ENCODE measurements around the gene SNRK. TPM values are rescaled to one million over a fixed set of nuclear protein-coding genes. Genes with fewer than 3 reads are reported as not detected.

The SNRK gene
- total RNA-seq, 1 experiment from 2014 or later, result 11.8 TPM

DNA sequence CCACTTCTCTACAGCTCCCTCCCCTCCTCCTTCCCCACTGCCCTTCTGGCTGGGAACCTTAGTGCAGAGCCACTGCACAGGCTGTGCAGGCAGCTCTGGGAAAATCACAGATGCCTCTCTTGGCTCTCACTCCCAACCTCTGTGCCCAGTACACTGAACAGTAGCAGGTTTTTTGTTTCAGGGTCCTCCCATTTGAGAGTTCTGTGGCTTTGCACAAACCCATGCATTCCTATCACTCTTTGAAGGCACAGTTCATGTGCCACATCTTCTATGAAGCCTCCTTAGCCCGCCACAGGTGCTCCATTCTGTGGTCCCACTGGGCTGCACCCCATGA lies 103.9 kb downstream of the SNRK start (continued):
- TF ChIP-seq, protein P1, sequence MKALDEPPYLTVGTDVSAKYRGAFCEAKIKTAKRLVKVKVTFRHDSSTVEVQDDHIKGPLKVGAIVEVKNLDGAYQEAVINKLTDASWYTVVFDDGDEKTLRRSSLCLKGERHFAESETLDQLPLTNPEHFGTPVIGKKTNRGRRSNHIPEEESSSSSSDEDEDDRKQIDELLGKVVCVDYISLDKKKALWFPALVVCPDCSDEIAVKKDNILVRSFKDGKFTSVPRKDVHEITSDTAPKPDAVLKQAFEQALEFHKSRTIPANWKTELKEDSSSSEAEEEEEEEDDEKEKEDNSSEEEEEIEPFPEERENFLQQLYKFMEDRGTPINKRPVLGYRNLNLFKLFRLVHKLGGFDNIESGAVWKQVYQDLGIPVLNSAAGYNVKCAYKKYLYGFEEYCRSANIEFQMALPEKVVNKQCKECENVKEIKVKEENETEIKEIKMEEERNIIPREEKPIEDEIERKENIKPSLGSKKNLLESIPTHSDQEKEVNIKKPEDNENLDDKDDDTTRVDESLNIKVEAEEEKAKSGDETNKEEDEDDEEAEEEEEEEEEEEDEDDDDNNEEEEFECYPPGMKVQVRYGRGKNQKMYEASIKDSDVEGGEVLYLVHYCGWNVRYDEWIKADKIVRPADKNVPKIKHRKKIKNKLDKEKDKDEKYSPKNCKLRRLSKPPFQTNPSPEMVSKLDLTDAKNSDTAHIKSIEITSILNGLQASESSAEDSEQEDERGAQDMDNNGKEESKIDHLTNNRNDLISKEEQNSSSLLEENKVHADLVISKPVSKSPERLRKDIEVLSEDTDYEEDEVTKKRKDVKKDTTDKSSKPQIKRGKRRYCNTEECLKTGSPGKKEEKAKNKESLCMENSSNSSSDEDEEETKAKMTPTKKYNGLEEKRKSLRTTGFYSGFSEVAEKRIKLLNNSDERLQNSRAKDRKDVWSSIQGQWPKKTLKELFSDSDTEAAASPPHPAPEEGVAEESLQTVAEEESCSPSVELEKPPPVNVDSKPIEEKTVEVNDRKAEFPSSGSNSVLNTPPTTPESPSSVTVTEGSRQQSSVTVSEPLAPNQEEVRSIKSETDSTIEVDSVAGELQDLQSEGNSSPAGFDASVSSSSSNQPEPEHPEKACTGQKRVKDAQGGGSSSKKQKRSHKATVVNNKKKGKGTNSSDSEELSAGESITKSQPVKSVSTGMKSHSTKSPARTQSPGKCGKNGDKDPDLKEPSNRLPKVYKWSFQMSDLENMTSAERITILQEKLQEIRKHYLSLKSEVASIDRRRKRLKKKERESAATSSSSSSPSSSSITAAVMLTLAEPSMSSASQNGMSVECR (CRISPR knock-in tag; IDR thresholded peaks at IDR 0.05; ENCODE audit: borderline replicate concordance), result no peak
- TF ChIP-seq E2F1 (CRISPR knock-in tag; IDR thresholded peaks at IDR 0.05), result no peak

DNA sequence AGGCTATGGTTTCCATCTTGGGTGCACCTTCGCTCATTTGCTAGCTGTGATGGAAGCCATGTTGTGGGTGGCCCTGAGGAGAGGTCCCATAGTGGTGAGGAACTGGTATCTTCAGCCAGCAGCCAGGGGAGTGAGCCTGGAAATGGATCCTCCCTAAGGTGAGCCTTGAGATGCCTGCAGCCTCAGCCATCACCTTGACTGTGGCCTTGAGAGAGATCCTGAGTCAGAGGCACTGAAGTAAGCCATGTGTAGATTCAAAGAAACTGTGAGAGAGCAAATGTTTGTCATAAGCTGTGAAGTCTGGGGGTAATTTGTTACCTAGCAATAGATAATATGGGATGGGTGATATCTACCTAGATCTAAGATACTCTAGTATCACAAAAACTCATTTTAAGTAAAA lies 105.3 kb downstream of the SNRK start:
- ChIA-PET CTCF (no interaction called here), POLR2A (no interaction called here)
- H3K4me1 Mint-ChIP-seq, result peaks cover 9% of the 10 kb centered on the region
- TF ChIP-seq GABPB1 (CRISPR knock-in tag; IDR thresholded peaks at IDR 0.05) (no peak), CREM (CRISPR knock-in tag; IDR thresholded peaks at IDR 0.05) (no peak), ZNF138 (CRISPR knock-in tag; conservative IDR thresholded peaks at IDR 0.05) (no peak)
- ATAC-seq (no peak), DNase-seq (ENCODE audit: low spot score) (no peak)
- H3K4me3 Mint-ChIP-seq, result no peak overlapping the region
- H3K27me3 Mint-ChIP-seq (ENCODE audit: low read depth), result no peaks in the 10 kb centered on the region
- H3K36me3 Mint-ChIP-seq, result peaks cover 2% of the 10 kb centered on the region; the same call in 1 of the 2 replicates
- peaks cover 8% of the 10 kb centered on the region for H3K9me3 Mint-ChIP-seq
- no peak overlapping the region for H3K27ac Mint-ChIP-seq

- CTCF ChIA-PET, result no interaction called here
- no peak for DNase-seq (ENCODE audit: low spot score)
- Mint-ChIP-seq H3K4me3 (no peak overlapping the region), H3K27ac (no peak overlapping the region), H3K9me3 (peaks cover 8% of the 10 kb centered on the region), H3K27me3 (ENCODE audit: low read depth) (no peaks in the 10 kb centered on the region), H3K4me1 (peaks cover 6% of the 10 kb centered on the region), H3K36me3 (peaks cover 2% of the 10 kb centered on the region; the same call in 1 of the 2 replicates)
- no peak for ATAC-seq
- POLR2A ChIA-PET, result no interaction called here
- TF ChIP-seq, protein P2, sequence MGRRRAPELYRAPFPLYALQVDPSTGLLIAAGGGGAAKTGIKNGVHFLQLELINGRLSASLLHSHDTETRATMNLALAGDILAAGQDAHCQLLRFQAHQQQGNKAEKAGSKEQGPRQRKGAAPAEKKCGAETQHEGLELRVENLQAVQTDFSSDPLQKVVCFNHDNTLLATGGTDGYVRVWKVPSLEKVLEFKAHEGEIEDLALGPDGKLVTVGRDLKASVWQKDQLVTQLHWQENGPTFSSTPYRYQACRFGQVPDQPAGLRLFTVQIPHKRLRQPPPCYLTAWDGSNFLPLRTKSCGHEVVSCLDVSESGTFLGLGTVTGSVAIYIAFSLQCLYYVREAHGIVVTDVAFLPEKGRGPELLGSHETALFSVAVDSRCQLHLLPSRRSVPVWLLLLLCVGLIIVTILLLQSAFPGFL (CRISPR knock-in tag; IDR thresholded peaks at IDR 0.05; ENCODE audit: borderline replicate concordance), result no peak
- no peak for TF ChIP-seq ZNF396 (CRISPR knock-in tag; IDR thresholded peaks at IDR 0.05; ENCODE audit: borderline replicate concordance)
- TF ChIP-seq FOXK1 (CRISPR knock-in tag; IDR thresholded peaks at IDR 0.05), result no peak
- TF ChIP-seq, protein P3, sequence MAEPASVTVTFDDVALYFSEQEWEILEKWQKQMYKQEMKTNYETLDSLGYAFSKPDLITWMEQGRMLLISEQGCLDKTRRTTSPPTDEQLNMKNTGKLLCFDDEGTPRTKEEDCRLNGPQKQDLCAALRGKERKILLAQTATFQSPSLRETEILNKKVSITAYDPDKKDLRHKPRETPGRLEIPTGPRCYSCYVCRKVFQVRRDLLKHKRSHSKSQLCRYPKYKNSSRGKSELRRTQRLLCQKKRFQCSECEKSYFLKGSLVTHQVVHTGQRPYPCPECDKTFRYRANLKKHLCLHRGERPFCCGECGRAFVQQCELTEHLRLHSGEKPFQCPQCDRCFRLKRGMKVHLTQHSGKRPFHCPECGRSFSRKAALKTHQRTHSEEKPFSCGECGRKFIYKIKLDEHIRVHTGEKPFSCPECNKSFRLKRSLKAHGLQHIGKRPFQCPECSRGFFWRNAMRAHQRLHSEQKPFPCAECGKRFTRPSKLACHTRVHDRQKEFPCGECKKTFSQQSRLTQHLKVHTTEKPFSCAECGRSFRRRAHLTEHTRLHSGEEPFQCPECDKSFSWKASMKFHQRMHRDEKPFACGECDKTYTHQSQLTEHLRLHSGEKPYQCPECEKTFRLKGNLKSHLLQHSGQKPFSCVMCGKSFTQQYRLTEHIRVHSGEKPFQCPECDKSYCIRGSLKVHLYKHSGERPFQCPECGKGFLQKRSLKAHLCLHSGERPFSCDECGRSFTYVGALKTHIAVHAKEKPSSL (CRISPR knock-in tag; conservative IDR thresholded peaks at IDR 0.05), result no peak
- TF ChIP-seq, protein P4, sequence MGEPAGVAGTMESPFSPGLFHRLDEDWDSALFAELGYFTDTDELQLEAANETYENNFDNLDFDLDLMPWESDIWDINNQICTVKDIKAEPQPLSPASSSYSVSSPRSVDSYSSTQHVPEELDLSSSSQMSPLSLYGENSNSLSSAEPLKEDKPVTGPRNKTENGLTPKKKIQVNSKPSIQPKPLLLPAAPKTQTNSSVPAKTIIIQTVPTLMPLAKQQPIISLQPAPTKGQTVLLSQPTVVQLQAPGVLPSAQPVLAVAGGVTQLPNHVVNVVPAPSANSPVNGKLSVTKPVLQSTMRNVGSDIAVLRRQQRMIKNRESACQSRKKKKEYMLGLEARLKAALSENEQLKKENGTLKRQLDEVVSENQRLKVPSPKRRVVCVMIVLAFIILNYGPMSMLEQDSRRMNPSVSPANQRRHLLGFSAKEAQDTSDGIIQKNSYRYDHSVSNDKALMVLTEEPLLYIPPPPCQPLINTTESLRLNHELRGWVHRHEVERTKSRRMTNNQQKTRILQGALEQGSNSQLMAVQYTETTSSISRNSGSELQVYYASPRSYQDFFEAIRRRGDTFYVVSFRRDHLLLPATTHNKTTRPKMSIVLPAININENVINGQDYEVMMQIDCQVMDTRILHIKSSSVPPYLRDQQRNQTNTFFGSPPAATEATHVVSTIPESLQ (CRISPR knock-in tag; IDR thresholded peaks at IDR 0.05), result no peak
- no peak for TF ChIP-seq GTF2I (CRISPR knock-in tag; conservative IDR thresholded peaks at IDR 0.05)
- no peak for TF ChIP-seq FOXP4 (CRISPR knock-in tag; IDR thresholded peaks at IDR 0.05)
- TF ChIP-seq CBFB (CRISPR knock-in tag; IDR thresholded peaks at IDR 0.05; ENCODE audit: low read depth), result no peak
- TF ChIP-seq, protein P5, sequence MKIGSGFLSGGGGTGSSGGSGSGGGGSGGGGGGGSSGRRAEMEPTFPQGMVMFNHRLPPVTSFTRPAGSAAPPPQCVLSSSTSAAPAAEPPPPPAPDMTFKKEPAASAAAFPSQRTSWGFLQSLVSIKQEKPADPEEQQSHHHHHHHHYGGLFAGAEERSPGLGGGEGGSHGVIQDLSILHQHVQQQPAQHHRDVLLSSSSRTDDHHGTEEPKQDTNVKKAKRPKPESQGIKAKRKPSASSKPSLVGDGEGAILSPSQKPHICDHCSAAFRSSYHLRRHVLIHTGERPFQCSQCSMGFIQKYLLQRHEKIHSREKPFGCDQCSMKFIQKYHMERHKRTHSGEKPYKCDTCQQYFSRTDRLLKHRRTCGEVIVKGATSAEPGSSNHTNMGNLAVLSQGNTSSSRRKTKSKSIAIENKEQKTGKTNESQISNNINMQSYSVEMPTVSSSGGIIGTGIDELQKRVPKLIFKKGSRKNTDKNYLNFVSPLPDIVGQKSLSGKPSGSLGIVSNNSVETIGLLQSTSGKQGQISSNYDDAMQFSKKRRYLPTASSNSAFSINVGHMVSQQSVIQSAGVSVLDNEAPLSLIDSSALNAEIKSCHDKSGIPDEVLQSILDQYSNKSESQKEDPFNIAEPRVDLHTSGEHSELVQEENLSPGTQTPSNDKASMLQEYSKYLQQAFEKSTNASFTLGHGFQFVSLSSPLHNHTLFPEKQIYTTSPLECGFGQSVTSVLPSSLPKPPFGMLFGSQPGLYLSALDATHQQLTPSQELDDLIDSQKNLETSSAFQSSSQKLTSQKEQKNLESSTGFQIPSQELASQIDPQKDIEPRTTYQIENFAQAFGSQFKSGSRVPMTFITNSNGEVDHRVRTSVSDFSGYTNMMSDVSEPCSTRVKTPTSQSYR (CRISPR knock-in tag; IDR thresholded peaks at IDR 0.05), result no peak
Measured at GRCh38 chr3:43394041-43394554, 107.8 kb downstream of the SNRK start.

Data from WTC11 (cell line).